ENCODE measurements around the gene MCF2L.

Gene MCF2L

DNA sequence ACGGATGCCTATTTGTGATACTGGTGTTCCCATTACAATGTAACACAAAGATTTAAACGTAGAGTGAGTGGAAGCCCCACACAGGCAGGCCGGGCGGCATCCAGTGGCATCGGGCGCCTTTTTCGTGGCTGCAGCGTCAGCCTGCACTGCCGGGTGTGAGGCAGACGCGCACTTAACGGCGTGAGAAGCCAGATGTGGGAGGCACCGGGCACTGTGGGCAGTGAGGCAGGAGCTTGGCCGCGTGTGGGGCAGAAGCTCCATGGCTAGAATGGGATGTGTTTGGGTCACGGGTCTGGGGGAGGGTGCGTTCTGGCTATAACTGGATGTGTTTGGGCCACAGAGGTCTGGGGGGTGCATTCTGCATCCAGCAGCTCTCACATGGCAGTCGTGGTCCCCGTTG lies 73.4 kb downstream of the MCF2L start:
- Mint-ChIP-seq H3K9me3 (ENCODE audit: low read depth) (no peaks in the 10 kb centered on the region), H3K27ac (no peak overlapping the region), H3K27me3 (no peaks in the 10 kb centered on the region), H3K4me1 (ENCODE audit: low read depth) (no peaks in the 10 kb centered on the region), H3K36me3 (peaks cover 7% of the 10 kb centered on the region), H3K4me3 (no peak overlapping the region)

DNA sequence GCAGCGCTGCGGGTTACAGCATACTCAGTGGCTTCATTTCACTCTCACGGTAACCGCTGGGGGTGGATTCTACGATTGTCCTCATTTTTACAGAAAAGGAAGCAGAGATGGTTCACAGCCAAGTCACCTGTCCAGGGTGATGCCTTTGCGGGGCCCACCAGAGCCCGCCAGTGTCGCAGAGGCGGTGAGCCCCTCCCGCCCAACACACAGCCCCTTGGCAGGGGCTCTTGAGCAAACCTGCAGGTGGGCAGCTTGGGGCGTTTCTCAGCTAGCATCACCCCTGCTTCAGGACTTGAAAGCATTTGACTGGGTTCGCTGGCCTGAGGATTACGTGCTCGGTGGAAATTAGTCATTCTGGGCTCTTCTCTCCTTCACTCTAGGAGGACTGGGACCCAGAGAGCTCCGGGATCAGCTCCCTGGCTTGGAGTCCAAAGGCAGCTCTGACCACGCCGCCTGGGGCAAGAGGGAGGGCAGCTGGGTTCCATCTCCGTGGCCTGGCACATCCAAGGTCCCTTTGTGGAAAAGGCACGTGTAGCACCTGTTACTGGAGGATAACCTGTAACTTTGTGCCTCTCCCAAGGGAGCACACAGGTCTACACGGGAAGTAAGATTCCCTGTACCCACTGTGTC lies 74.1 kb downstream of the MCF2L start:
- H3K4me3 Mint-ChIP-seq = no peak overlapping the region
- peaks cover 4% of the 10 kb centered on the region for H3K36me3 Mint-ChIP-seq
- no peaks in the 10 kb centered on the region for H3K9me3 Mint-ChIP-seq (ENCODE audit: low read depth)
- no peak overlapping the region for H3K27ac Mint-ChIP-seq
- no peaks in the 10 kb centered on the region for H3K4me1 Mint-ChIP-seq (ENCODE audit: low read depth)
- H3K27me3 Mint-ChIP-seq = no peaks in the 10 kb centered on the region

DNA sequence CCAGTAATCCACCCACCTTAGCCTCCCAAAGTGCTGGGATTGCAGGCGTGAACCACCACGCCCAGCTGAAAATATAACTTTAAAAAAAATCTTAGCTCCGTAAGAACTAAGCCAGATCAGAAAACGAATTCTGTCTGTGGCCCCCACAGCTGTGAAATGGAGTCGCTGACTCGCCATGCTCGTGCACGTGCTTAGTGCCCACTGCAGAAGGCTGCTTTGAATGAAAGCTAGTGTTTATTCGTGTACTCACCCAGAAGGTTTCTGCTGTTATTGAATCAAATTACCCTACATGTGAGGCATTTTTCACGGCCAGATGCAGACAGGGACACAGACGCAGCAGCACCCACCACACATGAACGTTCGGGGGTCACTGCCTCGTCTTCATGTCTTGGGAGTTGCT lies 74.9 kb downstream of the MCF2L start:
- H3K9me3 Mint-ChIP-seq (ENCODE audit: low read depth) = no peaks in the 10 kb centered on the region
- no peaks in the 10 kb centered on the region for H3K4me1 Mint-ChIP-seq (ENCODE audit: low read depth)
- H3K4me3 Mint-ChIP-seq = no peak overlapping the region
- no peaks in the 10 kb centered on the region for H3K27me3 Mint-ChIP-seq
- H3K27ac Mint-ChIP-seq = no peak overlapping the region
- peaks cover 4% of the 10 kb centered on the region for H3K36me3 Mint-ChIP-seq

DNA sequence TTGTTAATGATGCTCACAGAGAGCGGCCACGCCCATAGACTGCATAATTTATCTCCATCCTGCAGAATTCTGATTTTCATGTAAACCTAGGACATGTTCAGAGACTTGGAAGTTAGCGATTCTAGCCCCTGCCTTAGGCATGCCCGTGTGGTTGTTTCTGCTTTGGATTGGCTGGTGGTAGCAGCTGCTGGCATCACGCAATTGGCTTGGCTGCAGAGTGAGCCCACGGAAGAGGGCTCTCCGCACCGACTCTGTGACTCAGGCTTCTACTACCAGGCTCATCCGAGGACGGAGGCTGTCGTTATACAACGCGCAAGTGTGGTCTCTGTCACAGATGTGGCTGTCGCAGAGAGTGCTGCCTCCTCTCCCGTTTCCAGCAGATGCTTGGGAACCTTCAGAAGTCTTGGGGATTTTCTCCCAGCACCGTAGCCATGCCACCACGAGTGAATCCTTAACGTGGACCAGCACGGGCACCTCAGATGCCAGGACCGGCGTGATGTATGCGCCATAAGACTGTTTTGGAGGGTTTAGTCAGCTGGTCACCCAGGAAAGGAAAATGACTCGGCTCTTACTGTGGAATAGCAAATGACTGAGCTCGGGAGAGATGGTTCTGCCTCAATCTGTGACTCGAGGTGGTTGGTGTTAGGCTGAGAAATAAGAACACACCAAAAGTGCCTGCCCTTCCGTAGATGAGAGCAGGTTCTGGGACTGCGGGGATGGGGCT lies 75.5 kb downstream of the MCF2L start:
- peaks cover 4% of the 10 kb centered on the region for H3K36me3 Mint-ChIP-seq
- no peaks in the 10 kb centered on the region for H3K27me3 Mint-ChIP-seq
- H3K4me3 Mint-ChIP-seq = no peak overlapping the region
- no peaks in the 10 kb centered on the region for H3K4me1 Mint-ChIP-seq (ENCODE audit: low read depth)
- no peaks in the 10 kb centered on the region for H3K9me3 Mint-ChIP-seq (ENCODE audit: low read depth)
- no peak overlapping the region for H3K27ac Mint-ChIP-seq

DNA sequence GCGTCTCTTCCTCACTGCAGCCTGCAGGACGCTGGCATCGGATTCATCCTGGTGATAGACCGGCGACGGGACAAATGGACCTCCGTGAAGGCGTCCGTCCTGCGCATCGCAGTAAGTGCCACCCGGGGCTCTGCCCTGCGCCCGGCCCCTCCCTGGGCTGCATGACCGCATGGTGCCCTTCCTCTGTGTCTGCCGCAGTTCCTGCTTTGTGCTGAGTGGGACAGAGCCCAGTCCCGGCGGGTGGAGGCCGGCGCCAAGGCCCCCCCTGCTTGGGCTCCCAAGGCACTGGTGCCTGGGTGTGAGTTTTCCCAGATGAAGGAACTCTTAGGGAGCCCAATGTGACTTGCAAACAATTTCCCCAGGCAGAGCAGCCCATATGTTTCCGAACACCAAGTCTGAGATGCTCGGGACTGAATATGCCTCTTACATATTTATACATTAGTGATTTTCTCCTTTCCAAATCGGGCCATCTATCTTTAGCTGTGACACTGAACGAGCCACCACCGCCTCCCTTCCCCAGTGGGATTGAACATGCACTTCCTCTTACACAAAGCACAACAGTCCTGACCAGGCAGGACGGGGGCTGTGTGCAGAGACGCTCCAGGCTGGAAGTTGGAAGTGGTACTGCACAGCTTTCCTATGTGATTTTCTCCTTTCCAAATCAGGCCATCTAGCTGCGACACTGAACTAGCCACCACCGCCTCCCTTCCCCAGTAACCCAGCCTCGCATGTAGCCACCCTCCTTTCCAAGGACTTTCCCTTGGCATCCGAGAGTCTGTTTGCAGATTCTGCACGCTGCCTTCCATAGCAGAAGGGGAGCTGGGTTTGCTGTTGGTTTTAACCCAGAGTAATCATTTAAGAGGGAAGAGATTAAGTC lies 76.5 kb downstream of the MCF2L start:
- Mint-ChIP-seq H3K36me3 (peaks cover 4% of the 10 kb centered on the region), H3K4me3 (no peak overlapping the region), H3K27me3 (no peaks in the 10 kb centered on the region), H3K9me3 (ENCODE audit: low read depth) (no peaks in the 10 kb centered on the region), H3K4me1 (ENCODE audit: low read depth) (no peaks in the 10 kb centered on the region), H3K27ac (no peak overlapping the region)

DNA sequence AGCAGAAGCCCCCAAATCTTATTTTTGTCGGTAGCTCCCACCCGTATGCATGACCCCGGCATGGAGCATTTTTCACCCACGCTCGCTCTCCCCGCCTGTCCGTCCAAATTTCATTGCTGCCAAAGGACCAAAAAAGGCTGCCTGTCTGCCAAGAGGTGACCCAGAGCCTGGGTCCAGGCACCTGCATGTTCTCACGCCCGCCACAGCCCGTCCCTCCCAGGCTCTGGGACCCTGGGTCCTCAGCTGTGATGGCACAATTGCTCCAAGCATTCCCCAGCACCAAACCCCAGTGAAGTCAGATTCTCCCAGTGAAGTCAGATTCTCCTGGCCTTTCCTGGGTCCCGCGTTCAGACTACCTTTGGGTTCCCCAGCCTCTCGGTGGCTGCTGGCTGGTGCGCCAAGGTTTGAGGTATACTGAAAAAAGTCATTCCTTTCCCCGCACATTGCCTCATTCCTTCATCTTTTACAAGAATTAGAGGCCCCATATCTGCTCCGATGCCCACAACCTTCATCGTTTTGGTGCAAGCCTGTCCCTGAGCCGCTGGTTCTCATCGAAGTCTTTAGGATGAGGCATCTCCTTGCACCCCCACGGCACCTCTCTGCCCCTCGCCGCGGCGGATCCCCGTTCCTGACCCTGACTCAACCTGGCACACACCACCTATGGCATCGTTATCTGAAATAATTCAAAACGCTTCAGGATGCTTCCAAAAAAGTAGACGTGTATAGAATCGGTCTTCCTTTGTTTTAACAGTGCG lies 77.3 kb downstream of the MCF2L start:
- H3K36me3 Mint-ChIP-seq = peaks cover 4% of the 10 kb centered on the region
- no peak overlapping the region for H3K4me3 Mint-ChIP-seq
- no peak overlapping the region for H3K27ac Mint-ChIP-seq
- H3K27me3 Mint-ChIP-seq = no peaks in the 10 kb centered on the region
- no peaks in the 10 kb centered on the region for H3K9me3 Mint-ChIP-seq (ENCODE audit: low read depth)
- H3K4me1 Mint-ChIP-seq (ENCODE audit: low read depth) = no peaks in the 10 kb centered on the region

DNA sequence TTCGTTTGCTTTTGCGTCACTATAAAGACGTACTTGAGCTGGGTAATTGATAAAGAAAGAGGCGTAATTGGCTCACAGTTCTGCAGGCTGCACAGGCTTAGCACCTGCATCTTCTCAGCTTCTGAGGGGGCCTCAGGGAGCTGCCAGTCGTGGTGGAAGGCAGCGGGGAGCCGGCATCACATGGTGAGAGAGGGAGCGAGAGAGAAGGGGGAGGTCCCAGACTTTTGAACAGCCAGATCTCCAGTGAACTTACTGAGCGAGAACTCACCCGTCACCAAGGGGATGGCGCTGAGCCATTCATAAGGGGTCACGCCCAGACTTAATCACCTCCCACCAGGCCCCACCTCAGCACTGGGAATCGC lies 77.8 kb downstream of the MCF2L start:
- H3K4me1 Mint-ChIP-seq (ENCODE audit: low read depth) = no peaks in the 10 kb centered on the region
- peaks cover 4% of the 10 kb centered on the region for H3K36me3 Mint-ChIP-seq
- no peaks in the 10 kb centered on the region for H3K9me3 Mint-ChIP-seq (ENCODE audit: low read depth)
- H3K27ac Mint-ChIP-seq = no peak overlapping the region
- H3K27me3 Mint-ChIP-seq = no peaks in the 10 kb centered on the region
- H3K4me3 Mint-ChIP-seq = no peak overlapping the region

DNA sequence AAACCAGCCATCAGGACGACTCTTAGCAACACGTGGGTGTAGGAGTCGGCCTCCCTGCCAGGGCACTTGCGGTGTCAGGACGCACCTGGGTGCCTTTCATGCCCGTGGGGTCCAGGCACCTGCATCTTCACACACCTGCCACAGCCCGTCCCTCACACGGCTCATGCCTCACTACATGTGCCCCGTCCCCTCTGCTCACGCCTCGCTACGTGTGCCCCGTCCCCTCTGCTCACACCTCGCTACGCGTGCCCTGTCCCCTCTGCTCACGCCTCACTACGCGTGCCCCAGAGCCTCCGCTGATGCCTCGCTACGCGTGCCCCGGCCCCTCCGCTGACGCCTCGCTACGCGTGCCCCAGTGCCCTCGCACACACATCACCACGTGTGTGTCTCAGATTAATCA lies 78.6 kb downstream of the MCF2L start:
- Mint-ChIP-seq H3K4me1 (ENCODE audit: low read depth) (no peaks in the 10 kb centered on the region), H3K27me3 (no peaks in the 10 kb centered on the region), H3K27ac (no peak overlapping the region), H3K4me3 (no peak overlapping the region), H3K9me3 (ENCODE audit: low read depth) (no peaks in the 10 kb centered on the region), H3K36me3 (peaks cover 4% of the 10 kb centered on the region)

DNA sequence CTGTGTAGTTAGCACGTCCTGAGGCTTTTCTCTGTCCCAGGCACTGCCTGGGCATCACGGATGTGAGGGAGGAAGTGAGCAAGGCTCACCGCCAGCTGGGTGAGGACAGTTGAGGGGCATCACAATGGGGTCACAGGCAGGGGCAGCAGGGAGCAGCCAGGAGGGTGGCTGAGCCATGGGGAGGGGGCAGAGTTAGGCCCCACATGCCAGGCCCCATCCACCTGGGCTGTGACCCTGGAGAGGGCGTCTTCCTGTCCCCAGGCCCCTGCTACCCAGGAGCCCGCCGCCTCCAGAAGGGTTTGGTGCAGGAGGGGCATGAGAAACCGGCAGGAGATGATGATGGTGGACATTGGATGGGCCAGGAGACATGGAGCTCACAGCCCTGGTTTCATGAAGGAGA lies 79.8 kb downstream of the MCF2L start:
- H3K27me3 Mint-ChIP-seq = no peaks in the 10 kb centered on the region
- no peaks in the 10 kb centered on the region for H3K4me1 Mint-ChIP-seq (ENCODE audit: low read depth)
- no peak overlapping the region for H3K27ac Mint-ChIP-seq
- peaks cover 4% of the 10 kb centered on the region for H3K36me3 Mint-ChIP-seq
- H3K9me3 Mint-ChIP-seq (ENCODE audit: low read depth) = no peaks in the 10 kb centered on the region
- no peak overlapping the region for H3K4me3 Mint-ChIP-seq

DNA sequence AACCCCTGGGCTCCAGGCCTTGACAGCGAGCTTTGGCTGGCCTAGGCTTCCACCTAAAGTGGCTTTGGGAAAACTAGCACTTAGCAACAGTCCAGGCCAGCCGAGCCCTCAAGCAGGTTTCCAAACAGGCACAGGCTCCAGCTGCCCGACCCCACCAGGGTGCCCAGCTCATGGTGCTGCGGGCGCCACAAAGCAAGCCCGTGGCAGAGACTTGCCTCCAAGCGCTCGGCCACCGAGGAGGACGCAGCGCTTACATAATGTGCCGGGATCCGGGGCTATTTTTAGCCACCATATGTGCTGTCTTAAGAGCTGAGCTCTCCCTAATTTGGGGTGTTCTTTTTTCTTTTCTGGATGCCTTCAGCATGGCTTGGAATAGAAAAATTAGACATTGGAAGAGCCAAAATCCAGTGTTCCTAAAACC lies 80.5 kb downstream of the MCF2L start:
- Mint-ChIP-seq H3K27ac (no peak overlapping the region), H3K4me1 (ENCODE audit: low read depth) (no peaks in the 10 kb centered on the region), H3K36me3 (peaks cover 4% of the 10 kb centered on the region), H3K9me3 (ENCODE audit: low read depth) (no peaks in the 10 kb centered on the region), H3K27me3 (no peaks in the 10 kb centered on the region), H3K4me3 (no peak overlapping the region)

DNA sequence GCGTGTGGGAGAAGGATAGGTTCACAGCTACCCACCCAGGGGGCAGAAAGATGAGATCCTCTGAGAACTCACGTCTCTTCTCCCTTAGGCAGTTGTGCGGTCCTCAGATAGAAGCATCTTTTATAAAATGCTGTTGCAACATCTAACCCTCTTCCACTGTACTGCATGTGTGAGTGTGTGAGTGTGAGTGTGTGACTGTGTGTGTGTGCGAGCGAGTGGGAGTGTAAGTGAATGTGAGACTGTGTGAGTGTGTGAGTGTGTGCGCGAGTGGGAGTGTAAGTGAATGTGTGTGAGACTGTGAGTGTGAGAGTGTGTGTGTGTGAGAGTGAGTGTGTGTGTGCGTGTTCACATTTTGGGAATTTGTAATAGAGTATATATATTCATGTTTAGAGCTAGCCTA lies 81.0 kb downstream of the MCF2L start:
- Mint-ChIP-seq H3K9me3 (ENCODE audit: low read depth) (no peaks in the 10 kb centered on the region), H3K36me3 (peaks cover 4% of the 10 kb centered on the region), H3K27ac (no peak overlapping the region), H3K27me3 (no peaks in the 10 kb centered on the region), H3K4me1 (ENCODE audit: low read depth) (no peaks in the 10 kb centered on the region), H3K4me3 (no peak overlapping the region)

DNA sequence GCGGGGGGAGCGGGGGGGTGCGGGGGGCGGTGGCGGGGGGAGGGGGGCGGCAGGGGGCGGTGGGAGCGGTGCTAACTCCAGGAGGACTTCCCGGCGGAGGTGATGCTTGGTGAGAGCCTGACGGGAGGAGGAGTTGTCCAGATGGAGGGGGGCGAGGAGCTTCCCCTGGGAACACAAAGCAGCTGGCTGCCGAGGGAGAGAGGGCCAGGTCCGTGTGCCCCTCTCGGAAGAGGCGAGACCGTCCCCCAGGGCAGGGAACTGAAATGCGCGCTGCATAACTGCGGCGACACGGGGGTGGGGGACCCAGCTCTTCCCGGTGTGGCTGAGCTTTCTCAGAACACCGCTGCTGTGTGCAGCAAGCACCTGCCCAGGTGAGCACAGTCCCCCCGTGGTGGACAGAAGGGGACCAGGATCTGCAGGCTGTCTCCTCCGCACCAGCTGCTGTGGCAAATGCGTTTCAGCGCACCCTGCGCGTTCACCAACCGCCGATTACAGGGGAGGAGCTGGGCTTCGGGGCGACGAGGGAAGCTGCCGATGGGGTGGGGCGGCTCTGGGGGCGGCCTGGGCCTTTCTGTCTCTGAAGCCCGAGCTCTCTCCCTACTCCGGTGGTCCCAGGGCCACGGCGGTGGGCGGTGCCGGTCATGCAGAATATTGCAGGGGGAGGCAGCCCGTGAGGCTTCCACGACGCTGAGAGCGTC lies 81.9 kb downstream of the MCF2L start:
- no peak overlapping the region for H3K4me3 Mint-ChIP-seq
- H3K27ac Mint-ChIP-seq = no peak overlapping the region
- H3K4me1 Mint-ChIP-seq (ENCODE audit: low read depth) = no peaks in the 10 kb centered on the region
- no peaks in the 10 kb centered on the region for H3K27me3 Mint-ChIP-seq
- H3K9me3 Mint-ChIP-seq (ENCODE audit: low read depth) = no peaks in the 10 kb centered on the region
- no peaks in the 10 kb centered on the region for H3K36me3 Mint-ChIP-seq

DNA sequence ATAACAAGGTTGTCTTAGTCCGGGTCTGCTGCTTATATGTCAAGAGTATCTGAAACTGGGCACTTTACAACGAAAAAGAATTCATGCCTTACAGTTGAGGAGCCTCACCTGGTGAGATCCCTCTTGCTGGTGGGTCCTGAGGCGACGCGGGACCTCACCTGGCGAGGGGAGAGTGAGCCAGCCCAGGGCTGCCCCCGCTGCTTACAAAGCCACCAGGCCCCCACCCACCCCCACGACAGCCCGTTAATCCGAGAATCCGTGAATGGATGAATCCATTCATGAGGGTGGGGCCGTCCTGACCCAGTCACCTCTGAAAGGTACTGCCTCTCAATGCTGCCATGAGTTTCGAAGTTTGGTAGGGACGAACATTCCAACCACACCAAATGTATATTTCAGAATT lies 82.6 kb downstream of the MCF2L start:
- H3K27ac Mint-ChIP-seq = no peak overlapping the region
- no peaks in the 10 kb centered on the region for H3K27me3 Mint-ChIP-seq
- no peak overlapping the region for H3K4me3 Mint-ChIP-seq
- no peaks in the 10 kb centered on the region for H3K4me1 Mint-ChIP-seq (ENCODE audit: low read depth)
- no peaks in the 10 kb centered on the region for H3K9me3 Mint-ChIP-seq (ENCODE audit: low read depth)
- no peaks in the 10 kb centered on the region for H3K36me3 Mint-ChIP-seq

DNA sequence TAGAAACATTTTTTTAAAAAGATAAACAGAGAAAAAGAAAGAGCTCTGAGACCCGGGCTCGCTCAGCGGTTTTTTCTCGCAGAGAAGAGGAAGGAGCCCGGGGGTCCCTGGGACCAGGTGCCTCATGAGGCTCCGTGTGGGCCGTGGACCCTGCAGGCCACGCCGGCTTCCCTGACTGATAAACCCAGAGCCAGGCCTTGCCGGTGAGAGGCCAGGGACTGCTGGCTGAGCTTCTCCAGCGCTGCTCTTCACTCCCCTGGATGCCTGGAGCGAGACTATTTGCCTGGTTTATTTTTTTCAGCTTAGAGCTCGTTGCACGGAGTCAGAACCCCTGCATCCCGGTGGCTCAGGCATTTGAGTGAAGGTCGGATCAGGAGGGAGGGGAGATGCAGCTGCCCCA lies 83.2 kb downstream of the MCF2L start:
- H3K4me3 Mint-ChIP-seq = no peak overlapping the region
- H3K27ac Mint-ChIP-seq = no peak overlapping the region
- no peaks in the 10 kb centered on the region for H3K9me3 Mint-ChIP-seq (ENCODE audit: low read depth)
- H3K36me3 Mint-ChIP-seq = no peaks in the 10 kb centered on the region
- H3K4me1 Mint-ChIP-seq (ENCODE audit: low read depth) = no peaks in the 10 kb centered on the region
- no peaks in the 10 kb centered on the region for H3K27me3 Mint-ChIP-seq
